Peyer's patch (tissue), 4 donors: ENCODE measurements around the gene IGFLR1. TPM values are rescaled to one million over a fixed set of nuclear protein-coding genes. Genes with fewer than 3 reads are reported as not detected.

Source experiments
- DNase-seq, 3 donors: peaks; one replicate each; pipeline ENCODE4 v3.0.0-alpha.2; 2017 to 2019
- H3K27ac ChIP-seq, 4 donors: fragments of 200-600 bp; sonication (generic); one replicate each; pipeline ENCODE4 v1.5.1; 2016 to 2019
- H3K27me3 ChIP-seq, 2 donors: fragments of 200-600 bp; sonication (generic); one replicate each; pipeline ENCODE4 v1.5.1; 2019
- H3K36me3 ChIP-seq, 3 donors: fragments of 200-600 bp; sonication (generic); one replicate each; pipeline ENCODE4 v1.5.1; 2016 to 2019
- H3K4me1 ChIP-seq, 4 donors: fragments of 200-600 bp; sonication (generic); one replicate each; pipeline ENCODE4 v1.5.1; 2016 to 2019
- H3K4me3 ChIP-seq, 4 donors: fragments of 200-600 bp; sonication (generic); 1 replicate in 3 of 4; 2 replicates in 1 of 4; pipeline ENCODE4 v1.5.1; 2016 to 2019; ENCODE audit warnings: mild to moderate bottlenecking in 1 of 4
- H3K9me3 ChIP-seq, 4 donors: fragments of 200-600 bp; sonication (generic); one replicate each; pipeline ENCODE4 v1.5.1; 2016 to 2019; ENCODE audit warnings: mild to moderate bottlenecking in 1 of 4
- CTCF ChIP-seq, 6 experiments: fragments of 450-650 bp in 4 of 6; fragments of 200-600 bp in 2 of 6; sonication (generic) in 1 of 6; IDR thresholded peaks; one replicate each; pipeline ENCODE4 v1.5.1; 2017 to 2019; ENCODE audit warnings: antibody characterized with exemption in 6 of 6, mild to moderate bottlenecking in 3 of 6, moderate library complexity in 1 of 6
- POLR2A ChIP-seq, 2 donors: fragments of 450-650 bp; IDR thresholded peaks; one replicate each; pipeline ENCODE4 v1.5.1; 2017; ENCODE audit warnings: antibody characterized with exemption in 2 of 2, mild to moderate bottlenecking in 2 of 2, moderate library complexity in 2 of 2
- total RNA-seq, 4 donors: library from RNA; depleted of rRNA; stranded (reverse); fragments of >200 nt; gene quantifications; one replicate each; pipeline ENCODE4 v1.1.0, GENCODE V29; 2016

Gene IGFLR1
- total RNA-seq, 4 donors from 2014 or later: 8.3 to 14.2 (median 12.3) TPM

GRCh38 chr19:35736913-35737886 lies 5.1 kb downstream of the IGFLR1 start:
- TF ChIP-seq POLR2A (IDR thresholded peaks at IDR 0.05): no peak
- TF ChIP-seq CTCF (IDR thresholded peaks at IDR 0.05): peak in 2 of 6 experiments; percentile 21 to 32
- Histone ChIP-seq H3K4me3 (no peak overlapping the region), H3K27me3 (no peaks in the 10 kb centered on the region), H3K27ac (no peak overlapping the region), H3K9me3 (no peaks in the 10 kb centered on the region), H3K36me3 (peaks cover 0 to 69% (median 0%) of the 10 kb centered on the region in 3 donors), H3K4me1 (peaks cover 0 to 11% (median 6%) of the 10 kb centered on the region in 4 donors)
- DNase-seq: peak in 1 of 3 donors; percentile 38

- H3K36me3 ChIP-seq: peaks cover 0 to 92% (median 0%) of the 10 kb centered on the region in 3 donors
- no peak overlapping the region for H3K27ac ChIP-seq
- TF ChIP-seq POLR2A (IDR thresholded peaks at IDR 0.05) (no peak), CTCF (IDR thresholded peaks at IDR 0.05) (no peak)
- no peaks in the 10 kb centered on the region for H3K9me3 ChIP-seq
- H3K27me3 ChIP-seq: no peaks in the 10 kb centered on the region
- no peak overlapping the region for H3K4me3 ChIP-seq
- H3K4me1 ChIP-seq: peaks cover 0 to 8% (median 5%) of the 10 kb centered on the region in 4 donors
- no peak for DNase-seq
Measured at GRCh38 chr19:35734889-35735288, 7.4 kb downstream of the IGFLR1 start.

- TF ChIP-seq POLR2A (IDR thresholded peaks at IDR 0.05): no peak
- no peak for TF ChIP-seq CTCF (IDR thresholded peaks at IDR 0.05)
Measured at GRCh38 chr19:35734273-35734672, 8.0 kb downstream of the IGFLR1 start.

GRCh38 chr19:35733180-35734125 lies 8.8 kb downstream of the IGFLR1 start:
- Histone ChIP-seq H3K9me3 (no peaks in the 10 kb centered on the region), H3K4me1 (peaks cover 0 to 3% (median 0%) of the 10 kb centered on the region in 4 donors), H3K36me3 (peaks cover 0 to 97% (median 0%) of the 10 kb centered on the region in 3 donors), H3K27ac (no peak overlapping the region), H3K4me3 (no peak overlapping the region), H3K27me3 (no peaks in the 10 kb centered on the region)
- DNase-seq: no peak
- TF ChIP-seq POLR2A (IDR thresholded peaks at IDR 0.05) (no peak), CTCF (IDR thresholded peaks at IDR 0.05) (no peak)

More at GRCh38 chr19:35734273-35734672, 8.0 kb downstream of the IGFLR1 start:
- no peak overlapping the region for H3K27ac ChIP-seq
- H3K36me3 ChIP-seq: peaks cover 0 to 97% (median 0%) of the 10 kb centered on the region in 3 donors
- H3K4me3 ChIP-seq: no peak overlapping the region
- peaks cover 0 to 3% (median under 1%) of the 10 kb centered on the region in 4 donors for H3K4me1 ChIP-seq
- no peaks in the 10 kb centered on the region for H3K9me3 ChIP-seq
- no peaks in the 10 kb centered on the region for H3K27me3 ChIP-seq
- no peak for DNase-seq

- H3K27ac ChIP-seq: no peak overlapping the region
- H3K27me3 ChIP-seq: no peaks in the 10 kb centered on the region
- DNase-seq: no peak
- no peaks in the 10 kb centered on the region for H3K9me3 ChIP-seq
- H3K36me3 ChIP-seq: peaks cover 0 to 97% (median 0%) of the 10 kb centered on the region in 3 donors
- TF ChIP-seq POLR2A (IDR thresholded peaks at IDR 0.05) (no peak), CTCF (IDR thresholded peaks at IDR 0.05) (no peak)
- H3K4me1 ChIP-seq: peaks cover 0 to 3% (median 0%) of the 10 kb centered on the region in 4 donors
- H3K4me3 ChIP-seq: no peak overlapping the region
Measured at GRCh38 chr19:35732540-35733179, 9.6 kb downstream of the IGFLR1 start.
